Kidney tubule cell (primary cell): ENCODE data around the gene TMCO4.
A peak's percentile ranks its signal among the peaks of the same experiment; 100 is the strongest.

Experiments used
- DNase-seq: peaks from one replicate; pipeline ENCODE4 v3.0.0-alpha.2; 2018; ENCODE audit warnings: low spot score

The TMCO4 gene

DNA sequence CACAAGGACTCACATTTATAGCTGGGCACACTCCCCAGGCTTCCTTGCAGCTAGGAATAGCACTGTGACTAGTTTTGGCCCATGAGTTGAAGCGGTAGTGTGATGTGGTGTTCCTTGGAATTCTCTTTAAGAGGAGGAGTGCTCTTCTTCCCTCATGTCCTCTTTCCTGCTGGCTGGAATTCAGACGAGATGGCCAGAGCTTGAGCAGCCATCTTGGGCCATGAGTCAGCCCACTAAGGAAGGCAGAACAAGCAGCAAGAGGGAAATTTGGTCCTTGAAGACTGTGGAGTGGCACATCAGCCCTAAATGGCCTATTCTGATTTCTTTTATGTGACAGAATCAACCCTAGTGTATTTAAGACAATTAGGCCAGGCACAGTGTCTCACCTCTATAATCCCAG is 115.0 kb downstream of the TMCO4 start:
- no peak for DNase-seq

DNA sequence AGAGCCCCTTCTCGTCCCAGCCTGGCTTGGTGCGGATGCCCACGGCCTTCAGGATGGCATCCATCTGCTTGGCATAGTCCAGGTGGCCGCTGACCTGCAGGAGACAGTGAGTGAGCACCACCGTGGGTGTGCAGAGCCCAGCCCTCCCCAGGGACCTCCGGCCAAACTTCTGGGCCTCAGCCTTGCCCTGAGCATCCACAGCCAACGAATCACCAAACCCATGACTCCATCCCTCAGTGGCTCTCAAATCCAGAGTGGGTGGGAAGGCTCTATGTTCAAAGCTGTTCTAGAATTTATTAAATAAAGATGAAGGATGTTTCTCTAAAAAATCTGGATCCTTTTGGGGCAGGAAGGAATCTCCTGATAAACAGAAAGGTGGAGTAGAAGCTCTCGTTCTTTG is 116.4 kb downstream of the TMCO4 start:
- DNase-seq: no peak

DNA sequence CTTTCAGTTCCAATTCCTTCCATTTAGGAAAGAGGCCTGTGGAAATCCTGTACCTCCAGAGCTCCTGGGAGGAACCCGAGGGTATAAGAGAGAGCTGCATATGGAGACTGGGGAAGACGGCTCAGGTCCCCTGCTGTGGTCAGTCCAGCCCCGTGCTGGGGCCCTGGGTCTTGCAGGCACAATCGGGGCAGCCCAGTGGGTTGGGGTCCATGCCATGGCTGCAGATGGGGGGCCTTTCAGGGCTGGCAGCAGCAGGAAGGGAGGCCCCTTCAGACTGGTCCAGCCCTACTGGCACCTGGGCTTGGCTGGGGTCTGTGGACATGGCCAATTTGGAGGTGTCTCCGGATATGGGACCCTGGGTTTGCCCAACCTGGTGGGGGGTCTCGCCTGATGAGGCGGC is 116.8 kb downstream of the TMCO4 start:
- no peak for DNase-seq

DNA sequence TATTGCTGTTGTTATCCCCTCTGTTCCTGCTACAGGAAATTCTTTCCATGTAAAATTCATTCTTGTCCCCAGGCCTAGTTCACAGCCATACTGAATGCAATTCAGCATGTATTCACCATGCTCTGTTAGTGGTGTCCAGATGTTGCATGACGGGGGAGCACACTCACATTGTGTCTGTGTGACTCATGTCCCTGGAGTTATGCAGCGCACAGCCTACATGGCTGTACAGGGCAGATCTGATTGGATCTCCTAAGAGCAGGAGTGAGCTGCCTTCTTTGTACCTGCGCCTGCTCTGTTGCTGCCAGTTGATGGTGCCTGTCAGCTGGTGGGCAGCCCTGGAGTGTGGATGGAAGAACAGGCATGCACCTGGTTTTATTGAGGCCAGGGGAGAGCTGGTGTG is 117.5 kb downstream of the TMCO4 start:
- DNase-seq: peak; percentile 60

DNA sequence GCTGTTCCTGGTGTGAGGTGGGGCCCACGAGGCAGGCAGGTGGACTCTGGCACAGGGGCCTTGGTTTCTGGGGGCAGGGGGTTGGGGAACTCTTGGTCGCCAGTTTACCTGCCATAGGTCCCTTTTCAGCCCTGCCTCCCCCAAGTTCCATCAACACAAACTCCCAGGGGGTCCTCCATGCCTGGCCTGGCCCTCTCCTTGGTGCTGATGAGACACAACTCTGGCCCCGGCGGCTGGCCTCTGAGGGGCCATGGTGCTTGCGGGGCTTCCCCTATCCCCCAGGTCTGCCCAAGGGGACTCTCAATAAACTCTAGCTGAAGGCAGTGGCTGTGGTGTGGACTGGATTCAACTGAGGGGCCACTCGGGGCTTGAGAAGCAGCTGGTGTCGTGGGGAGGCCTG is 119.1 kb downstream of the TMCO4 start:
- no peak for DNase-seq

DNA sequence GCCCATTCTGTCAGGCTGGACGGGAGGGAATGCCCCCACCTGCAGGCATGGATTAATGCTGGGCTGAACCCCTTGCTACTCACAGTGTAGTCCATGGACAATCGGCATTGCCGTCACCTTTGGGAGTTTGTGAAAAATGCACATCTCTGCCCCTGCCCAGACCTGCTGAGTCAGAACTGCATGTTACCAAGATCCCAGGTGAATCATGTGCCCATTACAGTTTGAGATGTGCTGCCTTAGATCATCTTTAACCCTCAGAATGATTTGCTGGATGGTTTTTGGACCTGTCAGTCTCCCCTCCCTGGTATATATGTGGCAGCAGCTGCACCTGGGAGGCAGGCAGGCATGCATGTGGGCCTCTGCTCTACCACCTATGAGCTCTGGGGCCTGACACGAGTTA is 120.0 kb downstream of the TMCO4 start:
- DNase-seq: no peak

DNA sequence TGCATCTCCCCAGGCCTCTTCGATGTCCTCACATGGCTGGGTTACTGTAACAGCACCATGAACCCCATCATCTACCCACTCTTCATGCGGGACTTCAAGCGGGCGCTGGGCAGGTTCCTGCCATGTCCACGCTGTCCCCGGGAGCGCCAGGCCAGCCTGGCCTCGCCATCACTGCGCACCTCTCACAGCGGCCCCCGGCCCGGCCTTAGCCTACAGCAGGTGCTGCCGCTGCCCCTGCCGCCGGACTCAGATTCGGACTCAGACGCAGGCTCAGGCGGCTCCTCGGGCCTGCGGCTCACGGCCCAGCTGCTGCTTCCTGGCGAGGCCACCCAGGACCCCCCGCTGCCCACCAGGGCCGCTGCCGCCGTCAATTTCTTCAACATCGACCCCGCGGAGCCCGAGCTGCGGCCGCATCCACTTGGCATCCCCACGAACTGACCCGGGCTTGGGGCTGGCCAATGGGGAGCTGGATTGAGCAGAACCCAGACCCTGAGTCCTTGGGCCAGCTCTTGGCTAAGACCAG is 120.7 kb downstream of the TMCO4 start:
- DNase-seq: no peak

DNA sequence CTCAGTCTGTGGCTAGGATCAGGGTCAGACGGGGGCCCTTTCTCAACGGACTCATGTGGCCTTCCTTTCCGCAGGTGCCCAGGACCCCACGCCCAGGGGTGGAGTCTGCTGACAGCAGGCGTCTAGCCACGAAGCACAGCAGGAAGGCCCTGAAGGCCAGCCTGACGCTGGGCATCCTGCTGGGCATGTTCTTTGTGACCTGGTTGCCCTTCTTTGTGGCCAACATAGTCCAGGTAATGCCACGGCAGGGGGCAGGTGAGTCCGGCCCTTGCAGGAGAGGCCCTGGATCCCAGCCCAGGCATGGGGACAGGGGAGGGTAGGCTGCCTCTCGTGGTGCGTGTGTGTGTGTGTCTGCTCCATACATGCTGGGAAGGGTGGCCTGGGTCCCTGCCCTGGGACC is 121.2 kb downstream of the TMCO4 start:
- no peak for DNase-seq

DNA sequence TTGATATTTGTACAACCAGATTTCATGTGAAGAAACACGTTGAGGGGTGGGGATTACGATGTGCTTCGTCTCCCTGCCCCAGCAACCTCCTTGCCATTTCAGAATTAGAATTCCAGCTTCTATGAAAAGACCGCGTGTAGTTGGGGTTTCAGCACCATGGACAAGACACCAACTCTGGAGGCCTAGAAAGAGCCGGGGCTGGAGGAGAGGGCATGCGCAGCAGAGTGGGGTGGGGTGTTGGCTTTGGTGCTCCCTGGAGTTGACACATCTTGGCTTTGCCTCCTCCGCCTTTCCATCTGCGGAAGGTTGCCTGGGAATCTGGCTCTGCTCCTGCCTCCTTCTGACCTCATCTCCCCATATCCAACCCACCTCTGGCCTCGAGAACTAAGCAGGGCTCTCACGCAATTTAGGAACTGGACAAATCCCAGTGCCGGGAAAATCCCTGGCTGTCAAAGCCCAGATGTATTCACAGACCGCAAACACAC is 123.2 kb downstream of the TMCO4 start:
- DNase-seq: peak; percentile 35

DNA sequence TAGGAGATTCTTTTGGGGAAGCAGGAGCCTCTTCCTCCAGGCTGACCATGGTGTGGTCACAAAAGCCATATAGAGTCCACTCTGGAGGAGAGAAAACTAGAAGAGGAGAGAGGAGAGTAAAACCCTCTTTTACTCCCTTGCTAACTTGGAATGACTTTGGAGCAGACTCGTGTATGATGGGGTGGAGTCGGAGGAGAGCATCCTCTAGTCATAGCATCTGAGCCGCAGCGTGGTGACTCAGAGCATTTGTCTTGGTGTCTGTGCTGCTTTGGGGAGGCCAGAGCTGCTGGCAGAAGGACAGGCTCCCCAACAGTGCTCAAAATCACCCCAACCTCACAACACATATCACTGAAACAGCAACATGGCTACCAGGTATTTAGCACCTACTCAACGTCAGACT is 123.9 kb downstream of the TMCO4 start:
- no peak for DNase-seq

DNA sequence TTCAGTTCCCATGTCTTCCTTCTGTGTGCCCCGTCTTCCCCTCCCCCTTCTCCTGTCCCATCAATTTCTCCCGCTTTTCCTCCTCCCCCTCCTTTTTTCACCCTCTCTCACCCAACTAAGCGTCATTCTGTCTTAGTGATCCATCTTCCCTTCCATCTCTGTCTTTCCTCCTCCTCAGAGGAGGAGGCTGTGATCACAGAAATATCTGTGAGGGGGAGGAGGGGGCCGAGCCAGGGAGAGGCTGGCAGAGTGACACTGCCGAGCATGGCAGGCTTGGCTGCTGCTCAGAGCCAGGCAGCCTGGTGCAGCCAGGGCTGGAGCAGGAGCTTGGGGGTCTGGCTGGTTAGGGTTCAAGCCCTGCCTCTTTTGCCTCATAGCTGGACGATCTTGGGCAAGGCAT is 127.5 kb downstream of the TMCO4 start:
- no peak for DNase-seq

DNA sequence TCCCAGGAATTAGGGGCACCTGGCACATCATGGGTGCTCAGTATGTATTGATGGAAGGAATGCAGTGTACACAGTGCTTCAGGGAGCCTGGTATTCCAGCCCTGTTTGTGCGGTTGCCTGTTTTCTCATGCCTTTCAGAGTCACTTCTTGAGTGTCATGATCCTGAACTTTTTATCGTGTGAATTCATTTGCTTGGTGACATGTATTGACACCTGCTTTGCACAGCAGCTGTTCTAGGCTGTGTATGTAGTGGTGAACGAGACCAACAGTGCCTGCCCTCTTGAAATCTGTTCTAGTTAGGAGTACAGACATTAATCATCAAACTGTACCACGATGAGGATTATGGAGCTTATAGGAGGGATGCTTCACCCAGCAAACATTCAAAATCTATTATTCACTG is 128.9 kb downstream of the TMCO4 start:
- DNase-seq: no peak

DNA sequence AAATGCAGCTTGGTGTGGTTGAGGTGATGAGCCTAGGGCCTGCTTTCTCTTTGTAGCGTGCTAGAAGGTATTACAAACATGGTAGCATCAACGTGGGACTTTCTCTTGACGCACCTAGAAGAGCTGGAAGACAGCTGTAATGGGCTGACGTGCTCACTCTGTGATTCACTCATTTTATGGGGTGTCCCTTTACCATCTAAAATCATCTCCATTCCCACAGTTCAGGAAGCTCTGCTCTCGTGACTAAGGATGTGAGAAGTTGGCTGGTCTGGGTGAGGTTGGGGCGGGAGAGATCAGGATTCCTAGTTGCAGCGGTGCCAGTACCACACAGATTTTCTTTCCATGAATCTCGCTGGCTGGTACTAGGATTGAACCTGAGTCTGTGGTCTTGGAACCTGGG is 130.8 kb downstream of the TMCO4 start:
- no peak for DNase-seq

DNA sequence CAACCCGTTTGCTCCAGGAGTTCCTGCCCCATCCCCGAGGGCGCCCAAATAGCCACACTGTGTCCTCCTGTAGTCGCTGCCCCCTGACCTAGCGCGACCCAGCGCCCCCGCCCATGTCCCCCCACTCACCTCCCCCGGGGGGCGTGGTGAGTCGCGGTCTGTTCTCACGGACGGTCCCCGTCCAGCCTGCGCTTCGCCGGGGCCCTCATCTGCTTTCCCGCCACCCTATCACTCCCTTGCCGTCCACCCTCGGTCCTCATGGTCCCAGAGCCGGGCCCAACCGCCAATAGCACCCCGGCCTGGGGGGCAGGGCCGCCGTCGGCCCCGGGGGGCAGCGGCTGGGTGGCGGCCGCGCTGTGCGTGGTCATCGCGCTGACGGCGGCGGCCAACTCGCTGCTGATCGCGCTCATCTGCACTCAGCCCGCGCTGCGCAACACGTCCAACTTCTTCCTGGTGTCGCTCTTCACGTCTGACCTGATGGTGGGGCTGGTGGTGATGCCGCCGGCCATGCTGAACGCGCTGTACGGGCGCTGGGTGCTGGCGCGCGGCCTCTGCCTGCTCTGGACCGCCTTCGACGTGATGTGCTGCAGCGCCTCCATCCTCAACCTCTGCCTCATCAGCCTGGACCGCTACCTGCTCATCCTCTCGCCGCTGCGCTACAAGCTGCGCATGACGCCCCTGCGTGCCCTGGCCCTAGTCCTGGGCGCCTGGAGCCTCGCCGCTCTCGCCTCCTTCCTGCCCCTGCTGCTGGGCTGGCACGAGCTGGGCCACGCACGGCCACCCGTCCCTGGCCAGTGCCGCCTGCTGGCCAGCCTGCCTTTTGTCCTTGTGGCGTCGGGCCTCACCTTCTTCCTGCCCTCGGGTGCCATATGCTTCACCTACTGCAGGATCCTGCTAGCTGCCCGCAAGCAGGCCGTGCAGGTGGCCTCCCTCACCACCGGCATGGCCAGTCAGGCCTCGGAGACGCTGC is 133.9 kb downstream of the TMCO4 start:
- DNase-seq: no peak

DNA sequence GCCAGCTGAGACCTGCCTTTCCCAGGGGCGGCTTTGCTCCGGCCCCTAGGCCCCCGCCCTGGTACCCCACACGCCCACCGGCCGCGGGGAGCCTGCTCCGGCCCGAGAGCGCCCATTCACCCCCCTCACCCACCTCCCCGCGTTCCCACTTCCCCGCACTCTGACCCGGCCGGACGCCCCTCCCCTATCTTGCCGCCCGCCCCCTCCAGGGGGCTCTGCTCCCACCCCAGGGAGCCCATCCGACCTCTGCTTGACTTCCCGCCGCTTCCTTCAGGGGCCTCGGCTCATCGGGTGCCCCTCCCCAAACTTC is 134.6 kb downstream of the TMCO4 start:
- DNase-seq: no peak

DNA sequence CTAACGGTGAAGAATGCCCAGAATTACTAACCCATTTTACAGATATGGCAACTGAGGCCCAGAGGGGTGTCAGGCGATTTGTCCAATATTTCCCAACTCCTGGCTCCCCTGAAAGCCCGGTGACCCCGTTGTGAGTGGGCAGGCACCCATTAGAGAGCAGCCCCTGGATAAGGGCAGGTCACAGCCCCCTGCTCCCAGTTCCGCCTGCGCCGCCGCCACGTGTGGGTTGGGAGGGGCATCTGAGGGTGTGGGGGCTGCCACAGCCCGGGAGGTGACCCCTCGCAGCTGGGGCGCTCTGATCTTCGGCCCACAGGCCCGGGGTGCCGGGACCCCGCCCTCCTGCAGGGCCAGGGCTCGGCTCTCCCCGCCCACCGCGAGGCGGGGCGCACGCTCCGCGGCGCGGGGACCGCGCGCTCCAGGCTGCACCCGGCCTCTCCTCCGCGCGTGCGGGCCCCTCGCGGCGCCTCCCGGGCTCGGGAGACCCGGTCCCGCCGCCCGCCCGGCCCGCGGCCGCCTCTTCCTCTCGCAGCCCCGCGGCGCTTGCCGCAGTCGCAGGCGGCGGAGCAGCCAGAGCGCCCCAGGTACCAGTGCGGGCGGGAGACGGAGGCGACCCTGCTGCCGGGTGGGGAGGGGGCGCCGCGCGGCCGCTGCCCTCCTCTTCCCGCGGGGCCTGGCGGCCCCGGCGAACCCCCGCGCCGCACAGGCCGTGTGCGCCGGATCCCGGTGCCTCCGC is 135.1 kb downstream of the TMCO4 start, which contains the start of gene HTR6:
Gene HTR6, plus strand, starts transcription at position 423 of the 733 bp plus-strand sequence. CDS start 879 bp downstream, outside the sequence.
- no peak for DNase-seq

DNA sequence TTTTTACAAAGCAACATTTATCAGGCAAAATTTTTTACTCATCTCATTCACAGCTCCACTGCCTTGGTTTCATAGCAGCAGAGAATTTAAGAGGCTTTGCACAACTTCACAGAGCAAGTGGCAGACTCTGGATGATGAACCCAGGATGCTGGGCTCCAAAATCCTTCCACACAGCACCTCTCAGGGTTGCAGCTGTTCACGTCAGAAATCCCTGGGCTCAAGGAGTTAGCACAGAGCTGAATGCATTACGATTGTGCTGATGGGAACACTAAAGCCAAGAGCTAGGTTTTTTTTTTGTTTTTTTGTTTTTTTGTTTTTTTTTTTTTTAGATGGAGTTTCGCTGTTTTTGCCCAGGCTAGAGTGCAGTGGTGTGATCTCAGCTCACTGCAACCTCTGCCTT is 137.4 kb downstream of the TMCO4 start:
- no peak for DNase-seq

DNA sequence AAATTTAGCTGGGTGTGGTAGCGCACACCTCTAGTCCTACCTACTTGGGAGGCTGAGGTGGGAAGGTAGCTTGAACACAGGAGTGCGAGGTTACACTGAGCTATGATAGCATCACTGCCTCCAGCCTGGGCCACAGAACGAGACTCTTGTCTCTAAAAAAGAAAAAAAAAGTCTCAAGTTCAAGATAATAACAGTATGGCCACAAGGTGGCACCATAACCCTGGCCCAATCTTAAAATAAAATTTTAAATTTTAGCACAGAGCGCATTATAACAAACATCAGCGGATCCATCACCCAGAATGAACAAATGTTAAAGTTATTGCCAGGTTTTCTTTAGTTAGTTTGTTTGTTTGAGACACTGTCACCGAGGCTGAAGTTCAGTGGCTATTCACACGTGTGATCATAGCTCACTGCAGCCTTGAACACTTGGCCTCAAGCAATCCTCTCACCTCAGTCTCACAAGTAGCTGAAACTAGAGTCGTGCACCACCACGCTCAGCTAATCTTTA is 137.9 kb downstream of the TMCO4 start:
- DNase-seq: peak; percentile 51

DNA sequence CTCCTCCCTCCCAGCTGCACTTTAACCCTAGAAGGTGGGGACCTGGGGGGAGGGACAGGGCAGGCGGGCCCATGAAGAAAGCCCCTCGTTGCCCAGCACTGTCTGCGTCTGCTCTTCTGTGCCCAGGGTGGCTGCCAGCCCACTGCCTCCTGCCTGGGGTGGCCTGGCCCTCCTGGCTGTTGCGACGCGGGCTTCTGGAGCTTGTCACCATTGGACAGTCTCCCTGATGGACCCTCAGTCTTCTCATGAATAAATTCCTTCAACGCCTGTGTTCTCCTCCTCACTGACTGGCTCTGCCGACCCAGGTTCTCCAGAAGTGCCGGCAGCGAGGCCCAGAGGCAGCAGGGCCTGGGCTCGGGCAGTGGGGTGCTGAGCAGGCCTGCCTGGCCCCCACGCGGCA is 141.5 kb downstream of the TMCO4 start:
- DNase-seq: no peak

DNA sequence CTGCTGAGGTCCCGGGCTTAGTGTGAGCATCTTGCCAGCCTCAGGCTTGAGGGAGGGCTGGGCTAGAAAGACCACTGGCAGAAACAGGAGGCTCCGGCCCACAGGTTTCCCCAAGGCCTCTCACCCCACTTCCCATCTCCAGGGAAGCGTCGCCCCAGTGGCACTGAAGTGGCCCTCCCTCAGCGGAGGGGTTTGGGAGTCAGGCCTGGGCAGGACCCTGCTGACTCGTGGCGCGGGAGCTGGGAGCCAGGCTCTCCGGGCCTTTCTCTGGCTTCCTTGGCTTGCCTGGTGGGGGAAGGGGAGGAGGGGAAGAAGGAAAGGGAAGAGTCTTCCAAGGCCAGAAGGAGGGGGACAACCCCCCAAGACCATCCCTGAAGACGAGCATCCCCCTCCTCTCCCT is 142.2 kb downstream of the TMCO4 start:
- DNase-seq: no peak

DNA sequence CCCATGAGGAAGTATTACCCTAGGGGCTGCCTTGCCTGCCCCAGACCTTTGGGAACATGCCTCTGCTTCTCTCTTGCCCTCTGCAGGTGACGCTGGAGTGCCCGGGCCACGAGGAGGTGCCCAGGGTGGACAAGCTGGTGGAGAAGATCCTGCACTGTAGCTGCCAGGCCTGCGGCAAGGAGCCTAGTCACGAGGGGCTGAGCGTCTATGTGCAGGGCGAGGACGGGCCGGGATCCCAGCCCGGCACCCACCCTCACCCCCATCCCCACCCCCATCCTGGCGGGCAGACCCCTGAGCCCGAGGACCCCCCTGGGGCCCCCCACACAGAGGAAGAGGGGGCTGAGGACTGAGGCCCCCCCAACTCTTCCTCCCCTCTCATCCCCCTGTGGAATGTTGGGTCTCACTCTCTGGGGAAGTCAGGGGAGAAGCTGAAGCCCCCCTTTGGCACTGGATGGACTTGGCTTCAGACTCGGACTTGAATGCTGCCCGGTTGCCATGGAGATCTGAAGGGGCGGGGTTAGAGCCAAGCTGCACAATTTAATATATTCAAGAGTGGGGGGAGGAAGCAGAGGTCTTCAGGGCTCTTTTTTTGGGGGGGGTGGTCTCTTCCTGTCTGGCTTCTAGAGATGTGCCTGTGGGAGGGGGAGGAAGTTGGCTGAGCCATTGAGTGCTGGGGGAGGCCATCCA is 142.8 kb downstream of the TMCO4 start:
- no peak for DNase-seq

DNA sequence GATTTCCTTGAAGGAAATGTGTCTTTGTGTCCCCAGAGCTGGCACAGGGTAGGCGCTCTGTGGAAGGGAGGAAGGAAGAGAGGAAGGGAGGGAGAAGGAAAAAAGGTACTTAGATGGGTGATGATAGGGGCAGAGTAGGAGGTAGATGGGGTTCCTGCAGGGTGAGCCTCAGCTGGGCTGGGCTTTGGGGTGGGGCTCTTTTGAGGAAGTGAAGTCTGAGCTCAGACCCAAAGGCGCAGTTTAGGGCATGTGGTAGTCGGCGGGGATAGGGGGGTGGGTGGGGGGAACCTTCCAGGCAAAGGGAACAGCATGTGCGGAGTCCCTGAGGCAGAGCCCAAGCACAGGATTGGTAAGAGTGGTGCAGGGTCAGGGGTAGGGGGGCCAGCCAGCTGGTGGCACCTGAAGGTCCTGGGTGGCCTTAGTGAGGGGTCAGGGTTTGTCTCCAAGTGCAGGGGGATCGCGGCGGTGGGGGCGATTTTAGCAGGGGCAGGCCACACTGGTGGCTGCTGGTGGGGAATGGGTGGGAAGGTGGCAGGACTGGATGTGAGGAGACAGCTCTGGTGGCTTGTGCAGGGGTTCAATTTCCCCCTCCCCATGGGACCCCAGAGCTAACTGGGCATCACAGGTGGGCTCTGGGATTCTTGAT is 143.5 kb downstream of the TMCO4 start:
- DNase-seq: no peak
